Right ventricle myocardium inferior (tissue), 1 donor: ENCODE measurements around the gene GRID2. TPM values are rescaled to one million over a fixed set of nuclear protein-coding genes. Genes with fewer than 3 reads are reported as not detected.

Source experiments
- ATAC-seq: fragments of 200-7000 bp; cut with Tn5 transposase; one replicate; pipeline ENCODE4 v1.9.1; 2020; ENCODE audit warnings: mild to moderate bottlenecking, moderate library complexity
- DNase-seq: peaks from one replicate; pipeline ENCODE4 v3.0.0; 2021; ENCODE audit errors: missing footprints
- intact Hi-C: fragments of 100-400 bp; cut with DNase I; formaldehyde crosslinking; loops from one replicate; pipeline ENCODE4 v1.11.0; 2022
- total RNA-seq: library from RNA; stranded (reverse); fragmentation: NEBNext Ultra II Directional; extraction: Animal tissue kit (Norgen Biotek cat#: 25700); gene quantifications from one replicate; pipeline ENCODE4 v1.2.1, GENCODE V29; 2021
- donor health status: DM: no; HTN: yes; CAD: no; lungs with severe emphysema.

Gene GRID2
- total RNA-seq, 1 donor from 2014 or later, result 0.05 TPM

GRCh38 chr4:92629302-92629701, 325.5 kb downstream of the GRID2 start:
- intact Hi-C loops, result no loop called here
- no peak for ATAC-seq
- no peak for DNase-seq

GRCh38 chr4:92634882-92635281, 331.1 kb downstream of the GRID2 start:
- ATAC-seq (no peak), DNase-seq (no peak)
- intact Hi-C loops, result no loop called here

DNA sequence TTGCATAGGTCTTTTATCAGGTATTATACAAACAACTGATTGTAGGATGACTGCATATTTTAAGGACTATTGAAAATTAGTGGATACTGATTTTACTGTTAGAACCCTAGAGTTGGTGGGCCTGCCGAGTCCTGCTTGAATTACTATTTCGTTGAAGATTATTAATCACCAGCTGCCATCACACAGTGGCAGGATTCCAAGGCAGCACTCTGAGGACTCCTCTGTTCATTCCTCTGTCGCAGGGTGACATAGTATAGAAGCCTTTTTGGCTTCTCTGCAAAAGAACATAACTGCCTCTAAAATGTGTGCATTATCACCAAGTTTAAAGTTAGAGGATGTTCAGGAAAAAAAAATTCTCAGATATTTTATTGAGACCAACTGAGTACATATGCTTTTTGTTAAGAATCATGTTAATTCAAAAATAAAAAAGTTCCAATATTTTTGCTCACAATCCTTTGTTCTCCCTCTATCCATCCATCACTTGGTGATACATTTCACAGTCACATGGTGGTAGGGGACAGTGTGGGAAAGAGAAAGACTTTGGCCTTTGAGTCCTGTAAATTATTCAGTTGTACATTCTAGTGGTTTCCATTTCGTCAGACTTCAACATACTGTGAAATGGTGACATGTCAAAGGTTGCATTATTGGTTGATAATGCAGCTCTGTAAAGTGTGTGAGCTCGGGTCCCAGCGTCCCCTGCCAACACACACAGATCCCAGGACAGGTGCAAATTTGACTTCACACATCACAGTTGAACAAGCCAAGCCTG, 332.5 kb downstream of the GRID2 start:
- intact Hi-C loops, result no loop called here
- ATAC-seq (no peak), DNase-seq (no peak)

DNA sequence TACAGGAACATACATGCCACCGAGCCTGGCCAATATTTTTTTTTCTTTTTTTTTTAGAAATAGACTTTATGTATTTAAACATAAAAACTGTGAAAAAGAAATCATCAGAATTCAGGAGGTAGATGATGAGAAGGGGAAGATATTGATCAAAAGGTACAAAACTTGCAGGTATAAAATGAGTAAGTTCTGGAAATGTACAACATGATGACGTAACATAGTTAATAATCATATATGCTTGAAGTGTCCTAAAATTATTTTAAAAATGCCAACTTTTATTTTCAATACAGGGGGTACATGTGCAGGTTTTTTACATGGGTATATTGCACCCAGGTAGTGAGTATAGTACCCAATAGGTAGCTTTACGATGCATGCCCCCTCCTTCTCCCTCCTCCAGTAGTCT, 337.6 kb downstream of the GRID2 start:
- intact Hi-C loops, result no loop called here
- no peak for ATAC-seq
- DNase-seq, result no peak

DNA sequence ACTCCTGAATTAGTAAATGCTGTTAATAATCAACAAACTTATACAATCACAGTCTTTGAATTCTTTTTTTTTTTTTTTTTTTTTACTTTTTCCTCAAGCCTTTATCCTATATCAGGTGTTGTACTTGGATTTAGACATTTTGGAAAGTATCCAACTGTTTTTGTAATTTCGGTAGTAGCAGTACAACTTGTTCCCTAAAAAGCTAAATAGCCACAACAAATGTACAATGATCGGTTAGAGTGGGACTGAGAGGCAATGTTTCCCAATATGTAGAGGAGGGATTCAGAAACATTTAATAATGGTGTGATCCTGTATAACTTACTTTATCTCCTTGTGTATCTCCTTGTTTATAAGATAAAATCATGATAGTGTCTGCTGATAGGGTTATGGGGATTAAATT, 343.1 kb downstream of the GRID2 start:
- no peak for ATAC-seq
- DNase-seq, result no peak

GRCh38 chr4:92651536-92651935, 347.8 kb downstream of the GRID2 start:
- ATAC-seq (no peak), DNase-seq (no peak)
- intact Hi-C loops, result no loop called here

More for the DNA sequence above, 343.1 kb downstream of the GRID2 start:
- intact Hi-C loops, result no loop called here

DNA sequence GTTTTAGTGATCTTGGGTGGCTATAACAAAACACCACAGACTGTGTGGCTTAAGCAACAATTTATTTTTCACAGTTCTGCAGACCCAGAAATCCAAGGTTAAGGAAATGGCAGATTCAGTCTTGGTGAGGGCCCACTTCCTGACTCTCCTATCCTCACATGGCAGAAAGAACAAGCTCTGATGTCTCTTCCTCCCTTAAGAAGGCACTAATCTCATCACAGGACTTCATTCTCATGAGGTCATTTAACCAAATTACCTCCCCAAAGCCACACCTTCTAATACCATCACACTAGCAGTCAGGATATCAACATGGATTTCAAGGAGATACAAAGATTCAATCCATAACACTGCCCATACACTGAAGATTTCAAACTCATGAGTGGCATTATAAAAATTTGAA, 350.3 kb downstream of the GRID2 start:
- no peak for DNase-seq
- ATAC-seq, result no peak
- intact Hi-C loops, result no loop called here

DNA sequence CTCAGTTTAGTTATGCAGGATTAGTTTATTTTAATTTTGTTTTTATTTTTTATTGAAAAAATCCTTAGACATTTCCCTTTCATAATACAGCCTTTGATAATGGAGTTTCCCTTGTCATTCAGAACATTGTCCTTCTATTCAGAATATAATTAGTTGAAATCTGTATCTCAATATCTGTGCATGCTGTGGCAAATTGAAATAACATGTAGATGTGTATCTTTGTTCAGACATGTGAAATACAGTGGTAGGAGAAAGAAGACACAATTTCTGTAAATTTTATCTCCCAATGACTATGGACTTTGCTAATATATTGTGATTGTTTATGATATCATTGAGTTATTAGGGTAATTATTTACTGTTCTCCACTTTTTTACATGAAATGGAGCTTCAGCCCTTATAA, 353.9 kb downstream of the GRID2 start:
- intact Hi-C loops, result no loop called here
- ATAC-seq (no peak), DNase-seq (no peak)

DNA sequence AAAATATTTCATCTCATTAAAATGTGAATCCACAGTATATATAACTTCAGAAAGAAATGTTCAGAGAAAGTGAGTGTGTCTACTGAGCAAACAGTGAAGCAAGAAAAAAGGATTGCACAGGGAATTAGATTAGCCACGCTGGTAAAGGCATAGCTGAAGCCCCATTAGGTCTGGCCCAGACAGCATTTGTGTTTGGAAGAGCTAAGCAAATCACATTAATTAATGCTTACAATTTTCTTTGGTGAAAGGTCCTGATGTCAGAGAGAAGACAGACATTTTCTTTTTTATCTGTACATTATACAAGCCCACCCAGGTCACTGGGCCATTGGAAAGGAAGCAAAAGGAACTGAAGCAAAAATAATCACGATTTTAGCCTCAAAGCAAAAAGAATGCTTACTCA, 354.6 kb downstream of the GRID2 start:
- DNase-seq, result no peak
- intact Hi-C loops, result no loop called here
- ATAC-seq, result no peak

DNA sequence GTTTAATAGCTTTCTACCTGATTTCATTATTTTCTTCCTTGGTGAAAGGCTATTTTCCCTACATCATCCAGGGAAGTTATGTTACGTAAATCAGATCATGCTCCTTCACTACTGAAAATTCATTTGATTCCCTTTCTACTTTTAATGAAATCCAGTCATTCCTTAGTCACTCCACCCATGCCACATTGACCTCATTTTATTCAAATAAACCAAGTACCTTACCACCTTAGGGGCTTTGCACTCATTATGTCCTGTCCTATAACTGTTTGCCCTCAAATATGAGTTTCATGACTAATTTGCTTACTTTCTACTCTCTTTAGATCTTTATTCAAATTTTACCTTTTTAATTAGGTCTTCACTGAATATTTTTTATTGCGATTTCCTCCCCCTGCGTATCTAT, 374.0 kb downstream of the GRID2 start:
- ATAC-seq, result no peak
- no peak for DNase-seq
- intact Hi-C loops, result no loop called here

GRCh38 chr4:92678292-92678691, 374.5 kb downstream of the GRID2 start:
- no peak for DNase-seq
- intact Hi-C loops, result no loop called here
- no peak for ATAC-seq

- ATAC-seq, result no peak
- intact Hi-C loops, result no loop called here
Observed at GRCh38 chr4:92679149-92679548, 375.4 kb downstream of the GRID2 start.

DNA sequence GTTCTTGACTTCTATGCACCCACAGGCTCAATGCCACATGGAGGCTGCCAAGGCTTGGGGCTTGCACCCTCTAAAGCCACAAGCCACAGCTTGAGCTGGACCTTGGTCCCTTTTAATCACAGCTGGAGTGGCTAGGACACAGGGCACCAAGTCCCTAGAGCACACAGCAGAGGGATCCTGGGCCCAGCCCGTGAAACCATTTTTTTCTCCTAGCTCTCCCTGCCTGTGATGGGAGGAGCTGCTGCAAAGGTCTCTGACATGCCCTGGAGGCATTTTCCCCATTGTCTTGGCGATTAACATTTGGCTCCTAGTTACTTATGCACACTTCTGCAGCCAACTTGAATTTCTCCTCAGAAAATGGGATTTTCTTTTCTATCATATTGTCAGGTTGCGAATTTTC, 410.9 kb downstream of the GRID2 start:
- ATAC-seq (no peak), DNase-seq (no peak)
- intact Hi-C loops, result no loop called here

More at GRCh38 chr4:92679149-92679548, 375.4 kb downstream of the GRID2 start:
- no peak for DNase-seq

GRCh38 chr4:92733231-92733630, 429.5 kb downstream of the GRID2 start:
- intact Hi-C loops, result no loop called here
- no peak for ATAC-seq

GRCh38 chr4:92735025-92735665, 431.4 kb downstream of the GRID2 start:
- ATAC-seq (no peak), DNase-seq (no peak)
- intact Hi-C loops, result no loop called here

More at GRCh38 chr4:92733231-92733630, 429.5 kb downstream of the GRID2 start:
- no peak for DNase-seq

- DNase-seq, result no peak
- no peak for ATAC-seq
- intact Hi-C loops, result no loop called here
Observed at GRCh38 chr4:92760433-92760832, 456.7 kb downstream of the GRID2 start.

DNA sequence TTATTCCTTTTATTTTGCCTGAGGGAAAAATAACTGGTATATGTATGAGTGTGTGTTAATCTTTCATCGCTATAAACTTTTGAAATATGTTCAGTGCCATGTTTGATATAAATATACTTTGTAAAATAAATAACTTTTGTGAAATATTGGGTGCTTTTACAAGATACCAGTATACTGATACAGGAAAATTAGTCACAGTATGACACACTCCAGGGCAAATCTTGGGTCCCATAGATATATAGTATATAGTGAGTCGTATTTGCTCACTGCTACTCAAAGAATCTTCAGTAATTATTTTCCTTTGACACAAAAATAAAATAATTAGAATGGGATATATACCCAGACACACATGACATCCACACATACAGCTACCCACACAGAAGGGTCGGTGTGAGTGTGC, 472.3 kb downstream of the GRID2 start:
- DNase-seq, result no peak
- intact Hi-C loops, result no loop called here
- ATAC-seq, result no peak

GRCh38 chr4:92789741-92790140, 486.0 kb downstream of the GRID2 start:
- no peak for DNase-seq
- intact Hi-C loops, result no loop called here
- no peak for ATAC-seq

DNA sequence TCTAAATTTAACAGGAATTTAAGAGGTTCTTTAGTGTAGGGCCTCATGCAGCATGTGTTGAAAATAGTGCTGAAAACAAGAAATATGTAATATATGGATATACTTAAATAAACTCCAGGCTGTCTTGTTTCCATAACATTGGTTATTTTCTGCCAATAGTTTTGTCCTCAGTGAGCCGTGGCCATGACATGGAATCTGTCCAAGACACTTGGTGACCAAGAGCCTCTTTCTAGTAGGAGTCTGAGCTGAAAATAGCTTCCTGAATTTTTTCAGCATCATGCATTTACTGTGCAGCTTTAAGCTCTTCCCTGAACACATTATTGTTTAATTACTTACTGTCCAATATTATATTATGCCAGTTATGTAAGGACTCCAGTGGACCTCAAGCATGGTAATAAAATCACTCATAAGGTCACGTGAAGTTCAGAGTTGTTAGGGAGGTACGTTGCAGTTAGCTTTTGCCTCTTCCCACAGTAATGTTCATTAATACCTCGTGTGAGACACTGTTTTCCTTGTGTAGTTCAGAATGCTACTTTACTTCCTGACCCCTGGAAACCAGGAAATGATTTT, 488.2 kb downstream of the GRID2 start:
- DNase-seq, result no peak
- no peak for ATAC-seq
- intact Hi-C loops, result no loop called here

- DNase-seq, result no peak
- intact Hi-C loops, result no loop called here
- ATAC-seq, result no peak
Observed at GRCh38 chr4:92809381-92809780, 505.6 kb downstream of the GRID2 start.
